Lower lobe of right lung (tissue), 2 donors: ENCODE data around the gene RETREG1. TPM values are rescaled to one million over a fixed set of nuclear protein-coding genes. Genes with fewer than 3 reads are reported as not detected.

Experiments used
- ATAC-seq, 2 donors: fragments of 200-7000 bp; cut with Tn5 transposase; one replicate each; pipeline ENCODE4 v1.9.1; 2020 to 2022; ENCODE audit warnings: mild to moderate bottlenecking in 2 of 2, moderate library complexity in 2 of 2
- DNase-seq: peaks from one replicate; pipeline ENCODE4 v3.0.0-alpha.2; 2020
- H3K27ac ChIP-seq: fragments of 200-600 bp; one replicate; pipeline ENCODE4 v1.8.0; 2022
- H3K27me3 ChIP-seq: fragments of 200-600 bp; one replicate; pipeline ENCODE4 v1.8.0; 2022; ENCODE audit warnings: low read depth
- H3K36me3 ChIP-seq: fragments of 200-600 bp; one replicate; pipeline ENCODE4 v1.8.0; 2022; ENCODE audit warnings: mild to moderate bottlenecking
- H3K4me1 ChIP-seq: fragments of 200-600 bp; one replicate; pipeline ENCODE4 v1.8.0; 2022
- H3K4me3 ChIP-seq: fragments of 200-600 bp; one replicate; pipeline ENCODE4 v1.8.0; 2022; ENCODE audit warnings: mild to moderate bottlenecking
- H3K9me3 ChIP-seq: fragments of 200-600 bp; one replicate; pipeline ENCODE4 v1.8.0; 2022
- CTCF ChIP-seq: fragments of 200-600 bp; IDR thresholded peaks from one replicate; pipeline ENCODE4 v1.8.0; 2022; ENCODE audit warnings: antibody characterized with exemption, mild to moderate bottlenecking
- intact Hi-C: fragments of 100-400 bp; cut with DNase I; formaldehyde crosslinking; loops from one replicate; pipeline ENCODE4 v1.11.0; 2022
- total RNA-seq: library from RNA; stranded (reverse); fragmentation: NEBNext Ultra II Directional; extraction: Animal tissue kit (Norgen Biotek cat#: 25700); gene quantifications from one replicate; pipeline ENCODE4 v1.2.1, GENCODE V29; 2021
- donor health status: DM: no; HTN: yes; CAD: no; lungs with severe emphysema.

RETREG1 gene
- total RNA-seq, 1 donor from 2014 or later = 20.6 TPM

- DNase-seq (no peak), ATAC-seq (peak in 1 of 2 donors; percentile 9)
- no peaks in the 10 kb centered on the region for H3K27me3 ChIP-seq
- H3K4me3 ChIP-seq = no peak overlapping the region
- no peaks in the 10 kb centered on the region for H3K36me3 ChIP-seq
- H3K9me3 ChIP-seq = no peaks in the 10 kb centered on the region
- TF ChIP-seq CTCF = no peak
- H3K4me1 ChIP-seq = no peaks in the 10 kb centered on the region
- intact Hi-C loops = no loop called here
- peak overlapping the region; percentile 1 for H3K27ac ChIP-seq
Observed at GRCh38 chr5:16540421-16540820, 76.4 kb downstream of the RETREG1 start.

GRCh38 chr5:16539169-16539666 is 77.6 kb downstream of the RETREG1 start:
- H3K4me1 ChIP-seq = no peaks in the 10 kb centered on the region
- ATAC-seq = peak; percentile 82 to 83
- no peaks in the 10 kb centered on the region for H3K9me3 ChIP-seq
- H3K27me3 ChIP-seq = no peaks in the 10 kb centered on the region
- TF ChIP-seq CTCF = no peak
- H3K36me3 ChIP-seq = no peaks in the 10 kb centered on the region
- intact Hi-C loops = no loop called here
- H3K27ac ChIP-seq = peak overlapping the region; percentile 65
- H3K4me3 ChIP-seq = no peak overlapping the region
- no peak for DNase-seq

- Histone ChIP-seq H3K4me1 (no peaks in the 10 kb centered on the region), H3K27me3 (no peaks in the 10 kb centered on the region), H3K9me3 (no peaks in the 10 kb centered on the region), H3K27ac (no peak overlapping the region), H3K4me3 (no peak overlapping the region), H3K36me3 (no peaks in the 10 kb centered on the region)
- ATAC-seq = no peak
- DNase-seq = no peak
- no peak for TF ChIP-seq CTCF
- intact Hi-C loops = no loop called here
Observed at GRCh38 chr5:16538006-16538405, 78.8 kb downstream of the RETREG1 start.

GRCh38 chr5:16536818-16537217 is 80.0 kb downstream of the RETREG1 start:
- no peaks in the 10 kb centered on the region for H3K27me3 ChIP-seq
- H3K4me3 ChIP-seq = no peak overlapping the region
- no peak for ATAC-seq
- H3K4me1 ChIP-seq = no peaks in the 10 kb centered on the region
- intact Hi-C loops = no loop called here
- TF ChIP-seq CTCF = no peak
- H3K27ac ChIP-seq = no peak overlapping the region
- H3K9me3 ChIP-seq = no peaks in the 10 kb centered on the region
- DNase-seq = no peak
- no peaks in the 10 kb centered on the region for H3K36me3 ChIP-seq

GRCh38 chr5:16536246-16536645 is 80.6 kb downstream of the RETREG1 start:
- H3K27ac ChIP-seq = no peak overlapping the region
- no peaks in the 10 kb centered on the region for H3K27me3 ChIP-seq
- H3K4me3 ChIP-seq = no peak overlapping the region
- DNase-seq = no peak
- H3K4me1 ChIP-seq = no peaks in the 10 kb centered on the region
- no peaks in the 10 kb centered on the region for H3K36me3 ChIP-seq
- intact Hi-C loops = no loop called here
- TF ChIP-seq CTCF = no peak
- no peak for ATAC-seq
- H3K9me3 ChIP-seq = no peaks in the 10 kb centered on the region

- no peak for DNase-seq
- Histone ChIP-seq H3K36me3 (no peaks in the 10 kb centered on the region), H3K4me3 (no peak overlapping the region), H3K4me1 (no peaks in the 10 kb centered on the region), H3K27ac (no peak overlapping the region), H3K9me3 (no peaks in the 10 kb centered on the region), H3K27me3 (no peaks in the 10 kb centered on the region)
- ATAC-seq = no peak
- intact Hi-C loops = no loop called here
- TF ChIP-seq CTCF = no peak
Observed at GRCh38 chr5:16534280-16534679, 82.5 kb downstream of the RETREG1 start.
